NCI-H510A (cell line): ENCODE measurements around the gene TBC1D16.

Source experiments
- DNase-seq: peaks from one replicate; lab custom pipeline; 2025; lab: John Stamatoyannopoulos, UW

The TBC1D16 gene

GRCh38 chr17:79926605-79927135 is 109.0 kb downstream of the TBC1D16 start:
- DNase-seq, result no peak

GRCh38 chr17:79926142-79926604 is 109.5 kb downstream of the TBC1D16 start:
- no peak for DNase-seq

DNA sequence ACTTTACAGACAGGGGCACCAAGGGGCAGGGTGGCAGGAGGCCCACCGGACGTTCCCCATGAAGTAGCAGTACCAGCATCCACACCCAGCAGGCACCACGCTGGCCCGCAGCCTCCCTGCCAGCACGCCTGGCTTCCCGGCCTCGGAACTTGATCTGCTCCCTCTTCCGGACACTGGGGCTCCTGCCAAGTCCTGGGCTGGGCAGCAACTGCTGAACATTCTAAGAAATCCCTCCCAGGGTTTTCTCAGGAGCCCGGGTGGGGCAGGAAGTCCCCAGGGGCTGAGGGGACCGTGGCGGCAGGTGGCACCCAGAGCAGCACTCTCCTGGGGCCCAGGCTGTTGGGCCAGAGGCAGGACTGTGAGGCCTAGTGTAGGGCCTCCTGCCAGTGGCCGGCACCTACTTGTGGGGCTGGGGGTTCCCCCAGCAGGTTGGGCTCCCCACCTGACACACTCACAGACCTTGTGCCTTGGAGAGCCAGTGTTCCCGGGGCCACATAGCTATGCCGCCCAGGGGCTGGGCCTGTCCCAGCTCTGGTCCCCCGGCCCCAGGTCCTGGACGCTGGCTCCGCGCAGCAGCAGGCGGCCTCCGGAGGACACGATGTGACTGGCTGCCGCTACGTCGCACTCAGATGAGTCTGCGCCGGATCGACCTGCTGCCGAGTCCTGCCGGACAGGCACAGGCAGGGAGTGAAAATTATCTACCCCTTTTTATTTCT is 110.3 kb downstream of the TBC1D16 start:
- DNase-seq, result no peak

DNA sequence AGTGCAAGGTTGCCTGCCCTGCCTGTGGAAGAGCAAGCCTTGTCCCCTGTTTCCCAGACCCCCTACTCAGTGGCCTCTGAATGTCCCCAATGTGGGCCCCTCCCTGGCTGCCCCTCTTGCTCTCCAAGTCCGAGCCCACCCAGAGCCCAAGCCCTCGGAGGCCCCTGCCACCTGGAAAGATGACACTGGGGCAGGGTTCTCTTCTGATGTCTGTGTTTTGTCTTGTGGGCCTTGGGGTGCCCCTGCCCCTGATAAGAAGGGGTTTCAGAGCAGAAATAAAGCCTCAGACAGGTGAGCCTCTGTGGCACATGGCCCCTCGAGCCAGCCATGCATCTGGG is 111.1 kb downstream of the TBC1D16 start:
- DNase-seq, result no peak

- DNase-seq, result no peak
Observed at GRCh38 chr17:79923974-79924638, 111.6 kb downstream of the TBC1D16 start.

GRCh38 chr17:79922798-79923197 is 112.9 kb downstream of the TBC1D16 start:
- no peak for DNase-seq

DNA sequence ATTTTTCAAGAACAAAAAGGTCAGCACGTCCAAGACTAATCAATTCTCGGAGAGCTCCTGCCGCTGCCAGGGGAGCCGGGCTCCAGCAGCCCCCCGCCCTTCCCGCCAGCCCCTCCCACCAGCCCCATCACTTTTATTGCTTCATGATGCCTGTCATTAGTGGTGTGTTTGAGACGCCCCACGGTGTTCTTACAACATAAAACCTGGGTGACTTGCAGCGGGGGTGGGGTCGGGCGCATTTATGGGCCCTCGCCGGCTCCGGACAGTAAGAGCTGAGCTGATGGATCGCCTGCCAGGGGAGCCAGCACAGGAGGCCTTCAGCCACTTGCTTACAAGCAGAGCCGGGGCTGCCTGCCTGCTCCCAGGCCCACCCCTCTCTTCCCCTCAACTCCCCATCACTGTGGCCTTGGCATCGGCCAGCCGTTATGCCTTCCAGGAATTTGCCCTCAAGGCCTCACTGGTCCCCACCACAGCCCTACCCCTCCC is 113.5 kb downstream of the TBC1D16 start:
- DNase-seq, result no peak

- no peak for DNase-seq
Observed at GRCh38 chr17:79921411-79922115, 114.1 kb downstream of the TBC1D16 start.

GRCh38 chr17:79920751-79921410 is 114.8 kb downstream of the TBC1D16 start:
- no peak for DNase-seq

DNA sequence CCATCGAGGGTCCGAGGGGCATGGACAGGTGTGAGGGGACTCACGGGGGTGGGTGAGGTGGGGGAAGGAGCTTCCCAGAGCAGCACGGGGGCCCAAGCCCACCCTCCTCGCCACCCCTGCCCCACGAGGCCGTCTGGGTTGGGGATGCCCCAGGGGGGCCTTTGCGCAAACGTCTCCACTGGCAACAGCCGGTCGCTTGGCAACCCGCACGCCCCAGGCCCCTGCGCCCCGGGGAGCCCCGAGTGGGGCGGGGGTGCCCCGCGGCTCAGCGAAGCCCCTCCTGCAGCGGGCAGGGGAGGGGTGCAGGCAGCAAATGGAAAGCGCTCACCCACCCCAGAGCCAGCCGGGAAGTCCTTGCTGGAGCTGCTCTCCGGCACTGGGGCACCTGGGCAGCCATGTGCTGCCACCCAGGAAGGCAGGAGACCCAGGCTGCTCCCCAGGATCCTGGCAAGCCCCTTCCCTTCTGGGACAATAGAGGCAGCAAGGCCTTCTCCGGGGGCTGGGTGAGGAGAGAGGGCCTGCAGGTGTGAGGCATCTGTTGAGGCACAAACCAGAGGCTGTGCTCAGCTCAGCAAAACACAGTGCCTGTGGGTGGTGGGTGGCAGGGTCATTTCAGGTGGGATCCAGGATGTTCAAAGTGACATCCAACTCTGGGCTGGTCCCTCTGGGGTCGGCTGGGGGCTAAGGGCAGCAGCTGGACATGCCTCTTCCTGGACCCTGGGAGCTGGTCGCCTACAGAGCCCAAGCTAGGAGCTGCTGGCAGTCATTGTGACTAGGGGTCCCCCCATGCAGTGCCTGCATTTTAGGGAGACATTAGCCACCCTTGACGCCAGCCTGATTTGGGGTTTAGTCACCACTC is 115.6 kb downstream of the TBC1D16 start:
- DNase-seq, result no peak

DNA sequence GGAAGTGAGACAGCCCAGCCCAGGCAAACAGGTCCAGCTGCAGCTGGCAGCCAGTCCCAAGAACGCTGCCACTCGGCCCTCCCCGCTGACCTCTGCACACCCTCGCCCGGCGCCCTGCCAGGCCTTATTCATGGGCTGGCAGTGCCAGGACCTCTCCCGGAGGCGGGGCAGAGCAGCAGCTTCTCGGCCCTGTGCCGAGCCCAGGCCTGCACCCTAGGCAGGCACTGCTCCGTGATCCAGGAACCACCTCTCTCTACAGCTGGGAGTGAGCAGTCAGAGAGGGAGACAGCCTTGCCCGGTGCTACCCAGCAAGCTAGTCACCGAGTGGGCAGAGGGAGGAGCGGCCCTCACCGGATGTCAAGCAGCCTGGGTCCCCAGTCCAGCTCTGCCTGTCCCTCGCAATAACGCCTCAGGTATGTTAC is 116.5 kb downstream of the TBC1D16 start:
- DNase-seq, result no peak

- DNase-seq, result no peak
Observed at GRCh38 chr17:79918581-79919163, 117.0 kb downstream of the TBC1D16 start.

GRCh38 chr17:79917902-79918484 is 117.7 kb downstream of the TBC1D16 start:
- no peak for DNase-seq

DNA sequence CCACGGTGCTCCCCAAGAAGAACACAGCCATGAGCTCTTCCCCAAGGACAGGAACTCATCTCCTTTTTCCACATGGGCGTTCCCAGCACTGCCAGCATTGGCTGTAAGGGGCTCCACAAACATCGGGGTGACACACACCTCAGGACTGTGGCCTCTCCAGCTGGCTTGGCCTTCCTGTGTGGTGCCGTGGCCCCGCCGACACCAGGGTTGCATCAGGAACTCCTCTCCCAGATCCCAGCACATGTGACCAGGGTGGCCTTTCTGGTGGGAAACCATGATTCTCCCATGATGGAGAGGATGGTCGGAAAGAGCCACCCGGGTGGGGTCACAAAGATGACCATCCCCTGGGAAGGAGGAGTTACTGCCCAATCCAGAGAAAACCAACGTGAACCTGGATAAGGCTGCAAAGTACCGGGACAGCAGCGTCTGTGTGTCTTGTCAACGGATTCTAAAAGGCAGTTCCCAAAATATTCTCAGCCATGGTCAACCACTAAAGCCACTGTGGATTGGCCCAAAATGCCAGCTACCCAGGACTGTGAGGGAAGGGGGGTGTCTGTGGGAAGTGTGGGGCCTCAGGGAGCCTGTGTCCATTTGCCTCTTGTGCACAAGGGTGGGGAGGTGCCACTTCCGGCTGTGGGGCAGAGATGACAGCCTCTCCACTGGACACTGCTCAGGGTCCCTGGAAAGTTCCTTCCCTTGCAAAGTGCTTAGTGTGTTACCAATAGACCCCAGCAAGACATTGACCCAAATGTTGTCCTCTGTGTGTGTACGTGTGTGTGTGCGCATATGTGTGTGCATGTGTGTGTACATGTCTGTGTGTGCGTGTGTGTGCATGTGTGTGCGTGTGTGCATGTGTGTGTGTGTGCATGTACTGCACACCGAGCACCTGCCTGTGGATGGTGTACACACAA is 118.4 kb downstream of the TBC1D16 start:
- no peak for DNase-seq

- no peak for DNase-seq
Observed at GRCh38 chr17:79916506-79916905, 119.2 kb downstream of the TBC1D16 start.

DNA sequence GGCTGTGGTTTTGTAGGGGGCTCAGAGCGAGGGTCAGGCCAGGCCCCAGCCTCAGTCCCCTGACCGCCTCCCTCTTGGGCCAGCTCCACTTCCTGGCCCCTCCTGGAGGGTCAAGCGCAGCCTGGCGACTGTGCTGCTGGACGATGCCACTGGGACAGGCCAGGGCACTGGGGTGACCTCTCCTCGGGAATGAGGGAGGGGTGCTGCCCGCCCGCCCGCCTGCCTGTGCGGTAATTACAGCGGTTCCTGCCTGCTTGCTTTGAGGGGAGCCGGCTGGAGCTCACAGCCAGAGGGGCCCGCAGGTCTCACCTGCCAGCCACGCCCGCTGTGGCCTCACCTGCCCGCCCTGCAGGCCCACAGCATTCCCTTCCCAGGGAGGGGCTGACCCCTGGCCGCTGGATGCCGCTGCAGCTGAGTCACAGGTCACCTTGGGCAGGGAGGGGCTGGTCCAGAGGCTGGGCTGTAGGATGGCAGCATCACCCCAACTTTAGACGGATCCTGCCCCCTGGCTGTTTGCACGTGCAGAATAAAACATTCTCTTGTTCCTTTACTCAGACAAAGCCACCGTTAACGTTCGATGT is 119.7 kb downstream of the TBC1D16 start:
- DNase-seq, result no peak

- no peak for DNase-seq
Observed at GRCh38 chr17:79914813-79915740, 120.6 kb downstream of the TBC1D16 start.
